Rectal smooth muscle tissue (tissue), 1 donor: ENCODE measurements around the gene WWOX.
"Not testable (repeated sequence)": the region's sequence is repeated elsewhere in the genome, so short reads cannot be mapped to it uniquely, and the experiment has no call there.

Experiments
- H3K27ac ChIP-seq: one replicate; pipeline ENCODE4 v1.7.0; 2013; ENCODE audit warnings: low read depth, low read length, inconsistent platforms
- H3K27me3 ChIP-seq: one replicate; pipeline ENCODE4 v1.7.0; 2013; ENCODE audit warnings: low read length; ENCODE audit not compliant: control insufficient read depth, insufficient read depth
- H3K36me3 ChIP-seq: one replicate; pipeline ENCODE4 v1.7.0; 2013; ENCODE audit warnings: low read length; ENCODE audit not compliant: control insufficient read depth, insufficient read depth
- H3K4me1 ChIP-seq: one replicate; pipeline ENCODE4 v1.7.0; 2013; ENCODE audit warnings: low read length; ENCODE audit not compliant: control insufficient read depth, insufficient read depth
- H3K4me3 ChIP-seq: one replicate; pipeline ENCODE4 v1.7.0; 2013; ENCODE audit warnings: low read length
- H3K9ac ChIP-seq: one replicate; pipeline ENCODE4 v1.7.0; 2013; ENCODE audit warnings: low read length

The WWOX gene

GRCh38 chr16:79021991-79022630 lies 922.7 kb downstream of the WWOX start:
- no peaks in the 10 kb centered on the region for H3K4me1 ChIP-seq

GRCh38 chr16:79026117-79026516 lies 926.7 kb downstream of the WWOX start:
- Histone ChIP-seq H3K4me1 (no peaks in the 10 kb centered on the region), H3K27me3 (no peaks in the 10 kb centered on the region), H3K4me3 (no peak overlapping the region), H3K27ac (no peak overlapping the region), H3K36me3 (no peaks in the 10 kb centered on the region), H3K9ac (no peak overlapping the region)

More at GRCh38 chr16:79021991-79022630, 922.7 kb downstream of the WWOX start:
- H3K4me3 ChIP-seq = no peak overlapping the region
- no peak overlapping the region for H3K27ac ChIP-seq
- H3K9ac ChIP-seq = no peak overlapping the region
- H3K27me3 ChIP-seq = no peaks in the 10 kb centered on the region
- no peaks in the 10 kb centered on the region for H3K36me3 ChIP-seq

- H3K27me3 ChIP-seq = no peaks in the 10 kb centered on the region
Measured at GRCh38 chr16:79036541-79036940, 937.1 kb downstream of the WWOX start.

GRCh38 chr16:79037521-79038373 lies 938.3 kb downstream of the WWOX start:
- Histone ChIP-seq H3K4me1 (no peaks in the 10 kb centered on the region), H3K27me3 (no peaks in the 10 kb centered on the region), H3K9ac (no peak overlapping the region), H3K27ac (no peak overlapping the region), H3K4me3 (no peak overlapping the region), H3K36me3 (no peaks in the 10 kb centered on the region)

More at GRCh38 chr16:79036541-79036940, 937.1 kb downstream of the WWOX start:
- Histone ChIP-seq H3K4me3 (no peak overlapping the region), H3K36me3 (no peaks in the 10 kb centered on the region), H3K9ac (no peak overlapping the region), H3K27ac (no peak overlapping the region), H3K4me1 (no peaks in the 10 kb centered on the region)

- Histone ChIP-seq H3K9ac (no peak overlapping the region), H3K4me3 (no peak overlapping the region), H3K27ac (no peak overlapping the region), H3K36me3 (no peaks in the 10 kb centered on the region), H3K27me3 (no peaks in the 10 kb centered on the region), H3K4me1 (no peaks in the 10 kb centered on the region)
Measured at GRCh38 chr16:79041206-79041605, 941.8 kb downstream of the WWOX start.

GRCh38 chr16:79042141-79042540 lies 942.7 kb downstream of the WWOX start:
- Histone ChIP-seq H3K4me3 (no peak overlapping the region), H3K36me3 (no peaks in the 10 kb centered on the region), H3K27me3 (no peaks in the 10 kb centered on the region)

GRCh38 chr16:79042886-79043285 lies 943.4 kb downstream of the WWOX start:
- H3K27me3 ChIP-seq = no peaks in the 10 kb centered on the region
- no peaks in the 10 kb centered on the region for H3K4me1 ChIP-seq
- no peak overlapping the region for H3K9ac ChIP-seq
- no peak overlapping the region for H3K4me3 ChIP-seq
- H3K36me3 ChIP-seq = no peaks in the 10 kb centered on the region
- H3K27ac ChIP-seq = no peak overlapping the region

More at GRCh38 chr16:79042141-79042540, 942.7 kb downstream of the WWOX start:
- no peak overlapping the region for H3K9ac ChIP-seq
- no peak overlapping the region for H3K27ac ChIP-seq
- no peaks in the 10 kb centered on the region for H3K4me1 ChIP-seq

- Histone ChIP-seq H3K27me3 (no peaks in the 10 kb centered on the region), H3K4me1 (no peaks in the 10 kb centered on the region), H3K36me3 (no peaks in the 10 kb centered on the region), H3K27ac (no peak overlapping the region), H3K9ac (no peak overlapping the region), H3K4me3 (no peak overlapping the region)
Measured at GRCh38 chr16:79045191-79045590, 945.7 kb downstream of the WWOX start.

- Histone ChIP-seq H3K36me3 (no peaks in the 10 kb centered on the region), H3K9ac (no peak overlapping the region), H3K4me1 (no peaks in the 10 kb centered on the region), H3K4me3 (no peak overlapping the region), H3K27me3 (no peaks in the 10 kb centered on the region), H3K27ac (no peak overlapping the region)
Measured at GRCh38 chr16:79047337-79047736, 947.9 kb downstream of the WWOX start.

- Histone ChIP-seq H3K27me3 (no peaks in the 10 kb centered on the region), H3K27ac (no peak overlapping the region), H3K9ac (no peak overlapping the region), H3K36me3 (no peaks in the 10 kb centered on the region), H3K4me3 (no peak overlapping the region), H3K4me1 (no peaks in the 10 kb centered on the region)
Measured at GRCh38 chr16:79049040-79049439, 949.6 kb downstream of the WWOX start.

- Histone ChIP-seq H3K27me3 (no peaks in the 10 kb centered on the region), H3K4me3 (no peak overlapping the region), H3K4me1 (no peaks in the 10 kb centered on the region), H3K27ac (no peak overlapping the region), H3K36me3 (no peaks in the 10 kb centered on the region), H3K9ac (no peak overlapping the region)
Measured at GRCh38 chr16:79050063-79050462, 950.6 kb downstream of the WWOX start.

- no peak overlapping the region for H3K27ac ChIP-seq
- H3K27me3 ChIP-seq = no peaks in the 10 kb centered on the region
- H3K4me3 ChIP-seq = no peak overlapping the region
- H3K36me3 ChIP-seq = no peaks in the 10 kb centered on the region
- H3K4me1 ChIP-seq = no peaks in the 10 kb centered on the region
- H3K9ac ChIP-seq = no peak overlapping the region
Measured at GRCh38 chr16:79051313-79051712, 951.9 kb downstream of the WWOX start.

- not testable (repeated sequence) for H3K27me3 ChIP-seq, H3K4me3 ChIP-seq, H3K9ac ChIP-seq, H3K27ac ChIP-seq, H3K4me1 ChIP-seq, H3K36me3 ChIP-seq
Measured at GRCh38 chr16:79052198-79052597, 952.7 kb downstream of the WWOX start.
